ENCODE measurements around the gene KIF2C.

The KIF2C gene

GRCh38 chr1:44717653-44718052, 22.0 kb upstream of the KIF2C start:
- POLR2A ChIA-PET = interaction anchor here (0.7 kb wide), 1 partner anchor 14 kb away, joined by 7 read pairs; no protein-coding TSS in a partner anchor
- WGBS (ENCODE audit: insufficient coverage) = no CpG with 5 or more reads among the region's 1 CpG
- peaks cover 8 to 58% (median 48%) of the 10 kb centered on the region in 4 experiments for H3K4me1 ChIP-seq (ENCODE audit: control extremely low read depth in 1 of 4, control insufficient read depth in 4 of 4, insufficient read depth in 4 of 4, low read length in 3 of 4)

DNA sequence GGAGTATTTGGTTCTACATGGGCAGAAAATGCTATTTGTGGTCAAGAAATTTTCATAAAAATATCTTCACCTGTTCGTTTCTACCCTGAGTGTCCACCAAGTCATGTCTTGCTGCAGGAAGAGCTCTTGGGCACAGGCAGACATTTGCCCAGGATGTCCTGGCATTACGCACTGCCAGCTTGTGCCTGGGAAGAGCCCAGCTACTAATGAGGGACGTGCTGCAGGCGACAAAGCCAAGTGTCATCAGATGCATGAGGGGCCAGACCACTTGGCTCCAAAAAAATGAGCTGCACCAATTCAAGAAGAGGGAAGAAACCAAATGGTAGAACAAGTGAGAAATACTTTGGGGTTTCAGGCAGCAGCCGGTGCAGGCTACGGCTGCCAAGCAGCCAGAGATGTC, 21.5 kb upstream of the KIF2C start:
- Histone ChIP-seq H3K4me3 (ENCODE audit: control insufficient read depth in 1 of 7, extremely low read depth in 1 of 7, insufficient read depth in 4 of 7, low read depth in 2 of 7, low read length in 6 of 7) (no peak overlapping the region), H3K36me3 (ENCODE audit: control insufficient read depth in 4 of 4, insufficient read depth in 4 of 4, low read length in 3 of 4) (no peaks in the 10 kb centered on the region), H3K4me1 (ENCODE audit: control extremely low read depth in 1 of 4, control insufficient read depth in 4 of 4, insufficient read depth in 4 of 4, low read length in 3 of 4) (peaks cover 8 to 57% (median 46%) of the 10 kb centered on the region in 4 experiments), H3K27me3 (replicated peaks in 2 of 5; ENCODE audit: control insufficient read depth in 4 of 5, insufficient read depth in 5 of 5, low read length in 4 of 5) (no peaks in the 10 kb centered on the region), H3K9me3 (ENCODE audit: control extremely low read depth in 1 of 5, control insufficient read depth in 4 of 5, insufficient read depth in 2 of 5, low read depth in 1 of 5, low read length in 4 of 5) (no peaks in the 10 kb centered on the region), H3K27ac (ENCODE audit: insufficient read depth in 1 of 2, low read depth in 1 of 2, low read length in 2 of 2, poor library complexity in 1 of 2, severe bottlenecking in 2 of 2) (no peak overlapping the region)
- DNase-seq = no peak
- ChIA-PET CTCF (interaction anchor here (1.0 to 3.5 kb wide), 6 partner anchors 11 to 103 kb away, joined by 3 to 13 read pairs (median 7); partner anchors contain the start of gene ARMH1), POLR2A (interaction anchor here (0.7 kb wide), 1 partner anchor 13 kb away, joined by 7 read pairs; no protein-coding TSS in a partner anchor)
- WGBS (ENCODE audit: insufficient coverage) = 89% methylated on average over 6 of the region's 6 CpGs

More at GRCh38 chr1:44717653-44718052, 22.0 kb upstream of the KIF2C start:
- Histone ChIP-seq H3K4me3 (ENCODE audit: control insufficient read depth in 1 of 7, extremely low read depth in 1 of 7, insufficient read depth in 4 of 7, low read depth in 2 of 7, low read length in 6 of 7) (no peak overlapping the region), H3K9me3 (ENCODE audit: control extremely low read depth in 1 of 5, control insufficient read depth in 4 of 5, insufficient read depth in 2 of 5, low read depth in 1 of 5, low read length in 4 of 5) (no peaks in the 10 kb centered on the region), H3K27ac (ENCODE audit: insufficient read depth in 1 of 2, low read depth in 1 of 2, low read length in 2 of 2, poor library complexity in 1 of 2, severe bottlenecking in 2 of 2) (no peak overlapping the region), H3K36me3 (ENCODE audit: control insufficient read depth in 4 of 4, insufficient read depth in 4 of 4, low read length in 3 of 4) (no peaks in the 10 kb centered on the region), H3K27me3 (replicated peaks in 2 of 5; ENCODE audit: control insufficient read depth in 4 of 5, insufficient read depth in 5 of 5, low read length in 4 of 5) (no peaks in the 10 kb centered on the region)
- DNase-seq = peak in 1 of 3 donors; percentile 21
- CTCF ChIA-PET = interaction anchor here (1.0 to 3.5 kb wide), 6 partner anchors 11 to 104 kb away, joined by 3 to 13 read pairs (median 7); partner anchors contain the start of gene ARMH1

DNA sequence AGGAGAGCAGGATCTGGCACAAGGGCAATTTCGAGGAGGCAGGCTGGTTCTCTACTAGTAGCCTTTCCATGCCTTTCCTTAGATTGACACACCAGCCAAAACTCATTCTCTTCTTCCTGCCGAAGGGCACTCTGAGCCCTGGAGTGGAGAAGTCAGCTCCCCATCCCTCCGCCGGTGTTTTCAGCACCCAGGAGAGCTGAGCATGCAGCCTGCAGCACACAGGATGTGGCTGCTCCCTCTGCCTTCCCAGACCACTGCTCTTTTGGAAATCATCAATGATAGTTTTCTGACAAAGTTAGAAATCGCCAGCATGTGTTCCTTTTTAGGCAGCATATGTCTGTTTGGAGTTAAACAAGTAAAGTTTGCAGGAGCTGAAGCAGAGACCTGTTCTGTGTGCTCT, 20.3 kb upstream of the KIF2C start:
- Histone ChIP-seq H3K36me3 (ENCODE audit: control insufficient read depth in 4 of 4, insufficient read depth in 4 of 4, low read length in 3 of 4) (no peaks in the 10 kb centered on the region), H3K9me3 (ENCODE audit: control extremely low read depth in 1 of 5, control insufficient read depth in 4 of 5, insufficient read depth in 2 of 5, low read depth in 1 of 5, low read length in 4 of 5) (no peaks in the 10 kb centered on the region), H3K27me3 (replicated peaks in 2 of 5; ENCODE audit: control insufficient read depth in 4 of 5, insufficient read depth in 5 of 5, low read length in 4 of 5) (no peaks in the 10 kb centered on the region), H3K4me1 (ENCODE audit: control extremely low read depth in 1 of 4, control insufficient read depth in 4 of 4, insufficient read depth in 4 of 4, low read length in 3 of 4) (peaks cover 8 to 61% (median 50%) of the 10 kb centered on the region in 4 experiments), H3K27ac (ENCODE audit: insufficient read depth in 1 of 2, low read depth in 1 of 2, low read length in 2 of 2, poor library complexity in 1 of 2, severe bottlenecking in 2 of 2) (no peak overlapping the region), H3K4me3 (ENCODE audit: control insufficient read depth in 1 of 7, extremely low read depth in 1 of 7, insufficient read depth in 4 of 7, low read depth in 2 of 7, low read length in 6 of 7) (no peak overlapping the region)
- CTCF ChIA-PET = interaction anchor here (1.1 to 3.5 kb wide), 5 partner anchors 10 to 43 kb away, joined by 3 to 12 read pairs (median 4); partner anchors contain the start of gene ARMH1
- DNase-seq = no peak
- WGBS (ENCODE audit: insufficient coverage) = 88% methylated on average over 4 of the region's 5 CpGs
- POLR2A ChIA-PET = interaction anchor here (3.2 kb wide), 1 partner anchor 11 kb away, joined by 150 read pairs; the partner anchor contains the start of gene RNU5D-1

DNA sequence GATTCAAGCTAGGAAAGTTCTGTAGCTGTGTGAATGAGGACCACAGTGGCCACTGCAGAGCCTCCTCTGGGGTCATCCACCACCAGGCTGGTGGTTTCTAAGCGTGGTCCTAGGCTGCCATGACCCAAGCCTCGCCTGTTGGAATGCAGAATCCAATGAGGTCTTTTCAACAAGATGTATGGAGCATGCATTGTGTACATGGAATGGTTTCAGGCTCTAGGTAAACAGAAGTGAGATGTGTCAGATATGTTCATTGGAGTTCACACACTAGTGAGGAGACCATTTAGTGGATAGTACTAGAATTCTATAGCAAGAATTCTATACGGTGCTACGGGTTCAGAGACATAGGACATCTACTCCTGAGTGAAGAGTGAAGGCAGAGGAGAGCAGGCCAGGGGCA, 19.4 kb upstream of the KIF2C start:
- Histone ChIP-seq H3K4me1 (ENCODE audit: control extremely low read depth in 1 of 4, control insufficient read depth in 4 of 4, insufficient read depth in 4 of 4, low read length in 3 of 4) (peaks cover 6 to 62% (median 51%) of the 10 kb centered on the region in 4 experiments), H3K27ac (ENCODE audit: insufficient read depth in 1 of 2, low read depth in 1 of 2, low read length in 2 of 2, poor library complexity in 1 of 2, severe bottlenecking in 2 of 2) (no peak overlapping the region), H3K4me3 (ENCODE audit: control insufficient read depth in 1 of 7, extremely low read depth in 1 of 7, insufficient read depth in 4 of 7, low read depth in 2 of 7, low read length in 6 of 7) (no peak overlapping the region), H3K27me3 (replicated peaks in 2 of 5; ENCODE audit: control insufficient read depth in 4 of 5, insufficient read depth in 5 of 5, low read length in 4 of 5) (no peaks in the 10 kb centered on the region), H3K9me3 (ENCODE audit: control extremely low read depth in 1 of 5, control insufficient read depth in 4 of 5, insufficient read depth in 2 of 5, low read depth in 1 of 5, low read length in 4 of 5) (no peaks in the 10 kb centered on the region), H3K36me3 (ENCODE audit: control insufficient read depth in 4 of 4, insufficient read depth in 4 of 4, low read length in 3 of 4) (peaks cover 0 to 3% (median 0%) of the 10 kb centered on the region in 4 experiments)
- CTCF ChIA-PET = interaction anchor here (0.7 to 3.5 kb wide), 4 partner anchors 11 to 36 kb away, joined by 3 to 12 read pairs (median 4); no protein-coding TSS in a partner anchor
- WGBS (ENCODE audit: insufficient coverage) = 76% methylated on average over 4 of the region's 4 CpGs
- POLR2A ChIA-PET = interaction anchor here (1.0 to 3.2 kb wide), 7 partner anchors 10 to 102 kb away, joined by 3 to 150 read pairs (median 8); partner anchors contain the start of genes BTBD19, DYNLT4 and RNU5D-1
- DNase-seq = no peak

- Histone ChIP-seq H3K4me3 (ENCODE audit: control insufficient read depth in 1 of 7, extremely low read depth in 1 of 7, insufficient read depth in 4 of 7, low read depth in 2 of 7, low read length in 6 of 7) (peak overlapping the region in 4 of 7 experiments; percentile 2 to 32 (median 18)), H3K27ac (ENCODE audit: insufficient read depth in 1 of 2, low read depth in 1 of 2, low read length in 2 of 2, poor library complexity in 1 of 2, severe bottlenecking in 2 of 2) (peak overlapping the region; percentile 98 to 99), H3K27me3 (replicated peaks in 2 of 5; ENCODE audit: control insufficient read depth in 4 of 5, insufficient read depth in 5 of 5, low read length in 4 of 5) (no peaks in the 10 kb centered on the region), H3K4me1 (ENCODE audit: control extremely low read depth in 1 of 4, control insufficient read depth in 4 of 4, insufficient read depth in 4 of 4, low read length in 3 of 4) (peaks cover 5 to 63% (median 52%) of the 10 kb centered on the region in 4 experiments), H3K9me3 (ENCODE audit: control extremely low read depth in 1 of 5, control insufficient read depth in 4 of 5, insufficient read depth in 2 of 5, low read depth in 1 of 5, low read length in 4 of 5) (no peaks in the 10 kb centered on the region), H3K36me3 (ENCODE audit: control insufficient read depth in 4 of 4, insufficient read depth in 4 of 4, low read length in 3 of 4) (peaks cover 0 to 5% (median 1%) of the 10 kb centered on the region in 4 experiments)
- ChIA-PET CTCF (interaction anchor here (0.7 to 2.6 kb wide), 8 partner anchors 9 to 100 kb away, joined by 3 to 19 read pairs (median 4); partner anchors contain the start of genes BTBD19 and RNU5D-1), POLR2A (interaction anchor here (0.5 to 3.2 kb wide), 36 partner anchors 9 to 1581 kb away, joined by 3 to 150 read pairs (median 5); partner anchors contain the start of genes ARMH1, BEST4, BTBD19 and DMAP1)
- 28% methylated on average over 3 of the region's 14 CpGs for WGBS (ENCODE audit: insufficient coverage)
- DNase-seq = peak; percentile 96 to 99 (median 97)
Observed at GRCh38 chr1:44721485-44722361, 17.9 kb upstream of the KIF2C start.

DNA sequence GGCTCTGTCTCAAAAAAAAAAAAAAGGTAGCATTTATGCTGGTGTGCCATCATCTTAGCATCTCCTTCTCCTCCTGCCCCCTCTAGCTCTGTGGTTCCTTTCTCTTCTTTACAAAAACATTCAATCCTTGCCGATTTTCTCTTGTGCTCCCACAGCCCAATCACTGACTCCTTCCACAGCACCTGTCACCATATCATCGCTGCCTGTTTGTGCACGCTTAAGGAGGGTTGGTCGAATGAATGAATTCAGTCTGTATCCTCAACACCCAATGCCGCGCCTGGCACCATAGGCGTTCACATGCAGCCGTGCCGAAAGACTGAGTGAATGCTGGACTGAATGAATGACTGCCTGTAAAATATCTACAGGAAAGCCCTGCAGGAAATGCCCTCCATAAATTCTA, 16.6 kb upstream of the KIF2C start:
- peaks cover 8 to 64% (median 50%) of the 10 kb centered on the region in 4 experiments for H3K4me1 ChIP-seq (ENCODE audit: control extremely low read depth in 1 of 4, control insufficient read depth in 4 of 4, insufficient read depth in 4 of 4, low read length in 3 of 4)
- no peak for DNase-seq
- H3K9me3 ChIP-seq (ENCODE audit: control extremely low read depth in 1 of 5, control insufficient read depth in 4 of 5, insufficient read depth in 2 of 5, low read depth in 1 of 5, low read length in 4 of 5) = no peaks in the 10 kb centered on the region
- peaks cover 0 to 5% (median 1%) of the 10 kb centered on the region in 4 experiments for H3K36me3 ChIP-seq (ENCODE audit: control insufficient read depth in 4 of 4, insufficient read depth in 4 of 4, low read length in 3 of 4)
- no peaks in the 10 kb centered on the region for H3K27me3 ChIP-seq (replicated peaks in 2 of 5; ENCODE audit: control insufficient read depth in 4 of 5, insufficient read depth in 5 of 5, low read length in 4 of 5)
- peak overlapping the region in 6 of 7 experiments; percentile 34 to 74 (median 58) for H3K4me3 ChIP-seq (ENCODE audit: control insufficient read depth in 1 of 7, extremely low read depth in 1 of 7, insufficient read depth in 4 of 7, low read depth in 2 of 7, low read length in 6 of 7)
- ChIA-PET CTCF (interaction anchor here (1.6 to 2.6 kb wide), 2 partner anchors 8 to 96 kb away, joined by 4 to 19 read pairs; partner anchors contain the start of gene RNU5D-1), POLR2A (interaction anchor here (0.6 to 1.9 kb wide), 4 partner anchors 53 to 96 kb away, joined by 3 to 9 read pairs (median 6); partner anchors contain the start of genes PLK3 and RPS8)
- WGBS (ENCODE audit: insufficient coverage) = 0% methylated on average over 5 of the region's 9 CpGs
- peak overlapping the region in 1 of 2 experiments; percentile 77 for H3K27ac ChIP-seq (ENCODE audit: insufficient read depth in 1 of 2, low read depth in 1 of 2, low read length in 2 of 2, poor library complexity in 1 of 2, severe bottlenecking in 2 of 2)
